ENCODE data around the gene NME9.

GRCh38 chr3:138334608-138335007 is 5.0 kb upstream of the NME9 start:
- TF ChIP-seq MAX (IDR thresholded peaks at IDR 0.05; ENCODE audit: low read depth, low read length): no peak
- TF ChIP-seq, protein P1, sequence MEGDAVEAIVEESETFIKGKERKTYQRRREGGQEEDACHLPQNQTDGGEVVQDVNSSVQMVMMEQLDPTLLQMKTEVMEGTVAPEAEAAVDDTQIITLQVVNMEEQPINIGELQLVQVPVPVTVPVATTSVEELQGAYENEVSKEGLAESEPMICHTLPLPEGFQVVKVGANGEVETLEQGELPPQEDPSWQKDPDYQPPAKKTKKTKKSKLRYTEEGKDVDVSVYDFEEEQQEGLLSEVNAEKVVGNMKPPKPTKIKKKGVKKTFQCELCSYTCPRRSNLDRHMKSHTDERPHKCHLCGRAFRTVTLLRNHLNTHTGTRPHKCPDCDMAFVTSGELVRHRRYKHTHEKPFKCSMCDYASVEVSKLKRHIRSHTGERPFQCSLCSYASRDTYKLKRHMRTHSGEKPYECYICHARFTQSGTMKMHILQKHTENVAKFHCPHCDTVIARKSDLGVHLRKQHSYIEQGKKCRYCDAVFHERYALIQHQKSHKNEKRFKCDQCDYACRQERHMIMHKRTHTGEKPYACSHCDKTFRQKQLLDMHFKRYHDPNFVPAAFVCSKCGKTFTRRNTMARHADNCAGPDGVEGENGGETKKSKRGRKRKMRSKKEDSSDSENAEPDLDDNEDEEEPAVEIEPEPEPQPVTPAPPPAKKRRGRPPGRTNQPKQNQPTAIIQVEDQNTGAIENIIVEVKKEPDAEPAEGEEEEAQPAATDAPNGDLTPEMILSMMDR (IDR thresholded peaks at IDR 0.05 in 2 of 3, conservative IDR thresholded peaks at IDR 0.05 in 1 of 3; ENCODE audit: control insufficient read depth in 2 of 3, extremely low read depth in 1 of 3, insufficient read depth in 1 of 3, low read depth in 3 of 3, low read length in 3 of 3): no peak
- no peak for TF ChIP-seq BCL11A (IDR thresholded peaks at IDR 0.05; ENCODE audit: low read depth, low read length)
- no peak for TF ChIP-seq ASH2L (IDR thresholded peaks at IDR 0.05; ENCODE audit: borderline replicate concordance, low read depth)
- TF ChIP-seq IRF3 (IDR thresholded peaks at IDR 0.05): no peak

All from GM12878 (cell line).